Activated naive CD8-positive, alpha-beta T cell treated with anti-CD3 and anti-CD28 coated beads, Interleukin-2, amount 50 U/mL, for 24 hours (primary cell): Measurements from ENCODE around the gene SERHL2.
"Not testable (repeated sequence)": the region's sequence is repeated elsewhere in the genome, so short reads cannot be mapped to it uniquely, and the experiment has no call there.

Experiments
- ATAC-seq: fragments of 150-1000 bp; cut with Tn5 transposase; one replicate; pipeline ENCODE4 v1.10.0; 2021
- DNase-seq: peaks from one replicate; pipeline ENCODE4 v3.0.0; 2021
- H3K27ac Mint-ChIP-seq: one replicate; pipeline ENCODE4 v1.8.0; 2021; ENCODE audit warnings: mild to moderate bottlenecking, mixed read lengths
- H3K27me3 Mint-ChIP-seq: one replicate; pipeline ENCODE4 v1.8.0; 2021; ENCODE audit warnings: mixed read lengths
- H3K36me3 Mint-ChIP-seq: one replicate; pipeline ENCODE4 v1.8.0; 2021; ENCODE audit warnings: low read depth, mixed read lengths
- H3K4me1 Mint-ChIP-seq: one replicate; pipeline ENCODE4 v1.8.0; 2021; ENCODE audit warnings: mixed read lengths
- H3K4me3 Mint-ChIP-seq: one replicate; pipeline ENCODE4 v1.8.0; 2021; ENCODE audit warnings: mild to moderate bottlenecking, moderate library complexity, mixed read lengths
- H3K9me3 Mint-ChIP-seq: one replicate; pipeline ENCODE4 v1.8.0; 2021; ENCODE audit warnings: mixed read lengths

The SERHL2 gene, protein sequence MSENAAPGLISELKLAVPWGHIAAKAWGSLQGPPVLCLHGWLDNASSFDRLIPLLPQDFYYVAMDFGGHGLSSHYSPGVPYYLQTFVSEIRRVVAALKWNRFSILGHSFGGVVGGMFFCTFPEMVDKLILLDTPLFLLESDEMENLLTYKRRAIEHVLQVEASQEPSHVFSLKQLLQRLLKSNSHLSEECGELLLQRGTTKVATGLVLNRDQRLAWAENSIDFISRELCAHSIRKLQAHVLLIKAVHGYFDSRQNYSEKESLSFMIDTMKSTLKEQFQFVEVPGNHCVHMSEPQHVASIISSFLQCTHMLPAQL

DNA sequence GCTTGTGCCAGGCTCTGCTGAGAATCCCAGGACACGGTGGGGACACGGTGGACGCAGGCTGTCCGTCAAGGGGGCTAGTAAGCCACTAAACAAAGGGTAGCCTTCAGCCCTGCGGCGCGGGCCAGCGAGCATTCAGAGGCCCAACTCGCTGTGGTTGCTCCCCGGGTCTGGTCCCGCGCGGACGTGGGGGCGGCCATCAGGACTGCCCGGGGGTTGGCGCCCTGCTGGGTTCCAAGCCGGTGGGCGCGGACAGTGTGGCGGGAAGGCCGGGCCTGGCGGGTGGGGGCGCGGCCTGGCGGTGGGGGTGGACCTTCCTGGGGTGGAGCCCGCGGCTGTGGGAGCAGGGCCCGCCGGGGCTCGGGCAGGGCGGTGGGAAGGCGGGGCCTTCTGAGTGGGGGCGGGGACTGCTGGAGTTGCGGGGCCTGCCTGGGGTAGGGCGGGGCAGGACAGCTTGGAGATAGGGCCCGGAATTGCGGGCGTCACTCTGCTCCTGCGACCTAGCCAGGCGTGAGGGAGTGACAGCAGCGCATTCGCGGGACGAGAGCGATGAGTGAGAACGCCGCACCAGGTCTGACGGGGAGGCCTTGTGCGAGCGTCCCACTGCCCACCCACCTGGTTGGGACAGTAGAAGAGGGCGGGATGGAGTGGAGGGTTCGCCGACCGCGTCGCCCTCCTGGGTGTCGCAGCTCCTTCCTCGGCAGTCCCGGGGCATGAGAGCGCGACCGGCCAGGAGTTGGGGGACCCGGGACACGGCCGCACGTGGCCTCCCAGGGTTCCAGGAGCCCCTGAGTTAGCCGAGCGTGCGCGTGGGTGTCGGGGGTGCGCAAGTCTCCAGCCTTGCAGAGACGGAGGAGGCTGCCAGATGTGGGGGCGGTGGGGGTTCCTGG is at the start of gene SERHL2:
SERHL2 (plus strand) TSS at position 482 of the 887 bp plus-strand sequence; CDS start at position 547, 65 bp downstream.
- peak; percentile 97 for ATAC-seq
- Mint-ChIP-seq H3K27ac (peak within 1 kb of the TSS; percentile 76), H3K27me3 (no peaks in the 10 kb centered on the region), H3K36me3 (no peaks in the 10 kb centered on the region), H3K4me1 (peaks cover 24% of the 10 kb centered on the region), H3K9me3 (no peaks in the 10 kb centered on the region), H3K4me3 (peak within 1 kb of the TSS; percentile 80)
- peak; percentile 96 for DNase-seq

DNA sequence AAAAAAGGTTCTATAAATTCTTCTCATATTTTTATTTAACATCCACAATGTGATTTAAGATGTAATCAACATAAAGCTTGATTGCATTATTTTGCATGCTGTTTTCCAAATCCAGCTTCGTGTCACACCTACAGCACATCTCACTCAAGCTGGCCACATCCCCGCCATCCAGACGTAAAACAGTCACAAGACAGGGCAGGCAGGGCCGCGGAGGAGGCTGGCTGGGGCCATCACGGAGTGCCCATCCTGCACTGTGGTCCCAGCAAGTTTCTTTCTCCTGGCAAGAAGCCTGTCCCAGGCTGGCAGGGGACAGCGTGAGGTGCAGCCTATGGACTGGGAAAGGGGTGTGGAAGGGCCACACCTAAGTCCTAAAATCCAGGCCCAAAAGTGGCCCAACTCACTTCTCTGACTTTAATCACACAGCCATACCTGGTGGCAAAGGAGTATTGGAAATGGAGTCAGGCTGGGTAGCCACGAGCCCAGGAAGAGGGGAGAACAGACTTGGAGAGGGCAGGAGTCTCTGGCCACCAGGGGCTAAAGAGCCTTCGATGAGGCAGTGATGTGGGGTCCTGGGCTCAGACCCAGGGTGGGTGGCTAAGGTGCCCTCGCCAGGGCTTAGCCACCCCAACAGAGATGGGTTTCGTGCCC is 45.3 kb upstream of the SERHL2 start:
- not testable (repeated sequence) for H3K27ac Mint-ChIP-seq

DNA sequence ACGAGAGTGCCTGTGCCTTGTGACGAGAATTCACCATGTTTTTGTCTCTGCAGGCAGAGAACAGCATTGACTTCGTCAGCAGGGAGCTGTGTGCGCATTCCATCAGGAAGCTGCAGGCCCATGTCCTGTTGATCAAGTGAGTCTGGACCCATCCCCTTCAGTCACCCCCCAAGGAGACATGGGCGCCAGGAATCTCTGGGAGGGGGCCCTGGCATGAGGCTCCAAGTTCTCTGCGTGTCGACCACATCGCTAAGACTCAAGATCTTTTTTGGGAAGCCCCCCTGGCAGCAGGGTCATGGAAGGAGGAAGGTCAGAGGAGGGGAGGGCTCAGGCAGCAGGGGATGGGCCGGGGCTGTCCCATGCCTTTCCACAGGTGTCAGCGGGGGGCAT is 44.8 kb upstream of the SERHL2 start:
- not testable (repeated sequence) for H3K27ac Mint-ChIP-seq, H3K27me3 Mint-ChIP-seq, H3K4me3 Mint-ChIP-seq, H3K4me1 Mint-ChIP-seq, H3K9me3 Mint-ChIP-seq, DNase-seq, H3K36me3 Mint-ChIP-seq
- ATAC-seq = peak; percentile 5

More for the DNA sequence above, 45.3 kb upstream of the SERHL2 start:
- not testable (repeated sequence) for H3K4me3 Mint-ChIP-seq, H3K27me3 Mint-ChIP-seq, DNase-seq, H3K4me1 Mint-ChIP-seq, H3K9me3 Mint-ChIP-seq, H3K36me3 Mint-ChIP-seq
- ATAC-seq = peak; percentile 15

DNA sequence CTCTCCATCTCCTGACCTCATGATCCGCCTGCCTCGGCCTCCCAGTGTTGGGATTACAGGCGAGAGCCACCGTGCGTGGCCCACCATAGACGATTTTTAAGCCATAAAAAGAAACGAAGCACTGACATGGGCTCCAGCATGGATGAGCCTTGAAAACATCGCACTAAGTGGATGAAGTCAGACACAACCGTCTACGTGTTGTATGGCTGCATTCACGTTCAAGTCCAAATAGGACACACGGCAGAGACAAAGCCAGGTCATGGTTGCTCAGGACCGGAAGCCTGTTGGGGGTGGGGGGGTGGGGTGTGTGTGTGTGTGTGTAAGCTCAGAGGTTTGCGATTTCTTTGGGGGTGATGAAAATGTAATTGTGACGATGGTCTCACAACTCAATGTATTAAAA is 44.2 kb upstream of the SERHL2 start:
- Mint-ChIP-seq H3K4me1 (peaks cover 4% of the 10 kb centered on the region), H3K27ac (peak overlapping the region; percentile 54), H3K27me3 (no peaks in the 10 kb centered on the region), H3K9me3 (no peaks in the 10 kb centered on the region), H3K4me3 (no peak overlapping the region), H3K36me3 (peaks cover 9% of the 10 kb centered on the region)
- DNase-seq = no peak
- ATAC-seq = no peak

DNA sequence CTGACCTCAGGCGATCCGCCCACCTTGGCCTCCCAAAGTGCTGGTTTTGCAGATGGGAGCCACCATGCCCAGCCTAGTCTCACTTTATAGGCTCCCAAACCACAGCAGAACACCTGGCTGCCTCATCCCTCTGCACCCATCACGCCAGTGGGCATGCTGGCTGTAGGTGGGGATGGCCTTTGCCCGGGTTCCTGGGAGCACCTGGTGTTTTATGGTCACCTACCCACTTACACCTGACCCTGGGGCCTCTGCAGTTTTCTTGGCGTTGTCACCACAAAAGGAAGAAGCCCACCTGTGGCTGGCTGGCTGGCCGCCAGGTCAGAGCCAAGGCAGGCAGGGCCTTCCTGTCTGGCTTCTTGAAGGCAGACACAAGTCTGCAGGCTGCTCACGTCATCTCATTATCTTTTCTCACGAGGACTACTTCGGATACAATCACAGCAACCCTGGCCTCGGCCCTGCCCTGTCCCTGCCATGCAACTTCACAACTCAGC is 42.3 kb upstream of the SERHL2 start:
- Mint-ChIP-seq H3K36me3 (peaks cover 17% of the 10 kb centered on the region), H3K4me3 (no peak overlapping the region), H3K27ac (peak overlapping the region; percentile 74), H3K9me3 (no peaks in the 10 kb centered on the region), H3K27me3 (no peaks in the 10 kb centered on the region), H3K4me1 (peaks cover 7% of the 10 kb centered on the region)
- no peak for DNase-seq
- ATAC-seq = no peak

DNA sequence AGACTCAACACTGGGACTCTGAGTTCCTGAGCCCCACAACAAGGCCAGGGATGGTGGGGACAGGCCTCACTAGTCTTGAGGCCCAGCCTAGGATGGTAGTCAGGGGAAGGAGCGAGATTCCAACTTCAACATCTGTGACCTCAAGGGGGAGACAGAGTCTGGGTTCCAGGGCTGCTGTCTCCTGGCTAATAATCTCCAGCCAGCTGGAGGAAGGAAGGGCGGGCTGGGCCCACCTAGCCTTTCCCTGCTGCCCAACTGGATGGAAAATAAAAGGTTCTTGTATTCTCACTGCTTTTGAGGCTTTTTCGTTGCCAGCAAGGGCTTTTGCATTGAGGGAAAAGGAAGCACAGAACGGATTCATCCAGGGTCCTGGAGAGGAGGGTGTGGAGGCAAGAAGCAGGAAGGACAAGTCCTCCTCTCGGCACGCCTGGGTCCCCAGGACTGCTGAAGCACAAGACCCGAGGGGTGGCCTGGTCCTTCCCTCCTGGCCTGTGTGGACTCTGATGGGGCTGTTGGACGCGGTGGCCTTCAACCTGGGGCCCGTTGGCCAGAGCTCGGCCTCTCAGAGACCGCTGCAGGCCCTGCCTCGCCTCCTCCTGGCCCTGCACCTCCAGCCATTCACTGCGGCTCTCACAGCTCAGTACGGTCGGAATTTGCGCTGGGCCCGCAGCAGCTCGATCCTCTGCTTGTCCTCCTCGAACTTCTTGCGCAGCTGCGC is 41.3 kb upstream of the SERHL2 start:
- H3K27me3 Mint-ChIP-seq, H3K9me3 Mint-ChIP-seq, H3K4me3 Mint-ChIP-seq, H3K4me1 Mint-ChIP-seq, DNase-seq, ATAC-seq: not testable (repeated sequence)
- Mint-ChIP-seq H3K27ac (peak overlapping the region; percentile 35), H3K36me3 (peaks cover 22% of the 10 kb centered on the region)

DNA sequence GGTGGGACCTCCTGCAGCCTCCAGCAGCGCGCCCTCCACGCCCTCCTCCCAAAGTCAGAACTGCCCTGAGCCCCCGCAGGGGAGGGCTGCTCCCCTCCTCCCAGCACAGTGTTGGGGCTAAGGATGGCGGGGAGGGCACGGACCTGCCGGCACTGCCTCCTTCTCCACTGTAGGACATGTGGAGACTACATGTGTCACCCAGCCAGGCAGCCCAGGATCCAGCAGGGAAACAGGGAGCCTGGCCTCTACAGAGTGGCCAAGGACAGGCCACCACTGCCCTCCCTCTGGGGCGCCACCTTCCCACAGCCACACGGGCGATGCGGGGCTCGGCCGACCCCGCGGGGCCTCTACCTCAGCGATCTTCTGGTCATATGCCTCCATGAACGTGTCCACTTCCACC is 39.4 kb upstream of the SERHL2 start:
- H3K9me3 Mint-ChIP-seq, H3K27ac Mint-ChIP-seq, DNase-seq, ATAC-seq, H3K27me3 Mint-ChIP-seq, H3K4me3 Mint-ChIP-seq: not testable (repeated sequence)
- H3K36me3 Mint-ChIP-seq = peaks cover 33% of the 10 kb centered on the region
- H3K4me1 Mint-ChIP-seq = peaks cover 19% of the 10 kb centered on the region

DNA sequence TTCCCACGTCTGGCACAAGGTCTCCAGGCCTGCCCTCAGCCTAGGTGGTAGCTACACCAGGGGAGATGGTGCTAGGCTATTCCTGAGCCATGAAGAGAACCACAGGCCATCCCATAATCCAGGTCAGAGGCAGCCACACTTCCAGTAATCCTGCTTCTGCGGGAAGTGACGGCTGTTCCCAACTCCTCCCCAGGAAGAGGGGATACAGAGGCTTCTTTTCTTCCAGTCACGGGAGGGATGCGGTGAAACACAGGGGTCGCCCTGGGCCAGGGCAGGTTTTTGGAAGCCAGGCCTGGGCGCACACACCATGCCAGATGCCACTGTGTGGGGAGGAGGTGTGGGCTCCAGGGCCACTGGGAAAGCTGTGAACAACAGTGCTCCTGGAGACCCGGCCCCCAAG is 38.5 kb upstream of the SERHL2 start:
- not testable (repeated sequence) for H3K4me3 Mint-ChIP-seq, H3K9me3 Mint-ChIP-seq, DNase-seq, ATAC-seq, H3K27me3 Mint-ChIP-seq, H3K27ac Mint-ChIP-seq
- peaks cover 25% of the 10 kb centered on the region for H3K4me1 Mint-ChIP-seq
- peaks cover 33% of the 10 kb centered on the region for H3K36me3 Mint-ChIP-seq

DNA sequence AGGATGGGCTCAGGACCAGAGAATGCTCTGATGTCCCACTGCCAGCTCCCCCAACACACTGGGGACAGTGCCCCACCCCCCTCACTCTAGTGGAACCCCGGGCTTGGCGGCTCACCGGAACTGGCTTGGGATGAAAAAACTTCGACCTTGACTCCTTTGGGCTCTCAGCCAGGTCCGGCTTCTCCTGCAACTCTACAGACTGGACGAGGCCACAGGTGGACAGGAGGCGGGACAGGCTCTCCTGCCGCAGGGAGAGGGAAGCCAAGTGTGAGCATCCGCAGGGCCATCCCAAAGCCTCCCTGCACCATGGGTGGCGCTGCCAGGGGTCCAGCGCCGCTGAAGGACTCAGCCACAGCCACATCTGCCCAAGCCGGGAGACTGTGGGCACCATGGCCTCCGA is 37.9 kb upstream of the SERHL2 start:
- DNase-seq (no peak), ATAC-seq (no peak)
- Mint-ChIP-seq H3K4me3 (no peak overlapping the region), H3K9me3 (no peaks in the 10 kb centered on the region), H3K36me3 (peaks cover 33% of the 10 kb centered on the region), H3K27me3 (no peaks in the 10 kb centered on the region), H3K4me1 (peaks cover 27% of the 10 kb centered on the region), H3K27ac (peak overlapping the region; percentile 42)

DNA sequence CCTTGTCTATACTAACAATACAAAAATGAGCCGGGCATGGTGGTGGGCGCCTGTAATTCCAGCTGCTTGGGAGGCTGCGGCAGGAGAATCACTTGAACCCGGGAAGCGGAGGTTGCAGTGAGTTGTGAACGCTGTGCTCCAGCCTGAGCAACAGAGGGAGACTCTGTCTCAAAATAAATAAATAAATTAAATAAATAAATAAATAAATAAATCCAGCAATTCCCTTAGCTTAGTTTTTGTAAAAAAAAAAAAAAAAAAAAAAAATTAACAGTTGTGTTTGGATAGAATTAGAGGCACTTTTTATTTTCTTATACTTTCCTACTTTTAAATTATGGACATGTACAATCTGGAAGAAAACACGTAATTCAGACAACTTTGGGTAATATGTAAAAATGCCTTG is 36.7 kb upstream of the SERHL2 start:
- DNase-seq, H3K27me3 Mint-ChIP-seq, H3K9me3 Mint-ChIP-seq, ATAC-seq: not testable (repeated sequence)
- H3K36me3 Mint-ChIP-seq = peaks cover 28% of the 10 kb centered on the region
- peaks cover 25% of the 10 kb centered on the region for H3K4me1 Mint-ChIP-seq
- peak overlapping the region; percentile 87 for H3K27ac Mint-ChIP-seq
- peak overlapping the region; percentile 74 for H3K4me3 Mint-ChIP-seq

DNA sequence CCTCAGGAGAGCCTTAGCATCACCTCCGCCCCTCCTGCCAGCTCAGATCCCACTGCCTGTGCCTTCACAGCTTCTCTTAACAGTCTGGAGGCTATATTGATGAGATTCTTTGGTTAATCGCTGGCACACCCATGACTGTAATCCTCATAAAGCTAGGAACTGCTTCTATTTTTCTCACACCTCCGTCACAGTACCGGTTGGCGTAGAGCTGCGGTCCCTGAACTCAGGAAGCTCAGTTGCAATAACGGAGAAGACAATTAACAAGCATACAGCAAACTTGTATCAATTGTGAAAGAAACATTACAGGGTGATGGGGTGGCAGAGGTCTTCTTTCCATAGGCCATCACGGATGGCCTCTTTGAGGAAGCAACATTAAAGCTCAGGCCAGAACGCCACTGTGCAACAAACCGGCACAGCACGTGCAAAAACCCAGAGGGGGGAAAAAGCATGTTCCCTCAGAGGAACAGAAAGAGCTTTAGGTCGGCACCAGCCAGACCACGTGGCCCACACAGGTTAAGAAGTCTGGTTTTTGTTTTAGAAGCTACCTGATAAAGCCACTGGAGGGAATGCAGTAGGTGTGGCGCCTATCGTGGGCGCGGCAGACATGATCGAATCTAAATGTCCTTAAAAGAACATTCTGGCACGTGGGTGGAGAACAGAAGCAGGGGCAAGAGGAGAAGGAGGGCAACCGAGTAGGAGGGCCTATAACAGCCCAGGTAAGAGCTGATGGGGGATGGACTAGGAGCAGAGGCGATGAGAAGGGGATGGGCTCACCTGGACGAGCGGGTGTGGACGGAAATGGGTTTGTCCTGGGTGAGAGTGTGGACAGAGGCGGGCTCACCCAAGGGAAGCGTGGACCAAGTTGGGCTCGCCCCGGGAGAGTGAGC is 34.9 kb upstream of the SERHL2 start:
- ATAC-seq, DNase-seq, H3K9me3 Mint-ChIP-seq, H3K27me3 Mint-ChIP-seq: not testable (repeated sequence)
- H3K27ac Mint-ChIP-seq = peak overlapping the region; percentile 99
- peaks cover 25% of the 10 kb centered on the region for H3K36me3 Mint-ChIP-seq
- peak overlapping the region; percentile 98 for H3K4me3 Mint-ChIP-seq
- H3K4me1 Mint-ChIP-seq = peaks cover 23% of the 10 kb centered on the region

DNA sequence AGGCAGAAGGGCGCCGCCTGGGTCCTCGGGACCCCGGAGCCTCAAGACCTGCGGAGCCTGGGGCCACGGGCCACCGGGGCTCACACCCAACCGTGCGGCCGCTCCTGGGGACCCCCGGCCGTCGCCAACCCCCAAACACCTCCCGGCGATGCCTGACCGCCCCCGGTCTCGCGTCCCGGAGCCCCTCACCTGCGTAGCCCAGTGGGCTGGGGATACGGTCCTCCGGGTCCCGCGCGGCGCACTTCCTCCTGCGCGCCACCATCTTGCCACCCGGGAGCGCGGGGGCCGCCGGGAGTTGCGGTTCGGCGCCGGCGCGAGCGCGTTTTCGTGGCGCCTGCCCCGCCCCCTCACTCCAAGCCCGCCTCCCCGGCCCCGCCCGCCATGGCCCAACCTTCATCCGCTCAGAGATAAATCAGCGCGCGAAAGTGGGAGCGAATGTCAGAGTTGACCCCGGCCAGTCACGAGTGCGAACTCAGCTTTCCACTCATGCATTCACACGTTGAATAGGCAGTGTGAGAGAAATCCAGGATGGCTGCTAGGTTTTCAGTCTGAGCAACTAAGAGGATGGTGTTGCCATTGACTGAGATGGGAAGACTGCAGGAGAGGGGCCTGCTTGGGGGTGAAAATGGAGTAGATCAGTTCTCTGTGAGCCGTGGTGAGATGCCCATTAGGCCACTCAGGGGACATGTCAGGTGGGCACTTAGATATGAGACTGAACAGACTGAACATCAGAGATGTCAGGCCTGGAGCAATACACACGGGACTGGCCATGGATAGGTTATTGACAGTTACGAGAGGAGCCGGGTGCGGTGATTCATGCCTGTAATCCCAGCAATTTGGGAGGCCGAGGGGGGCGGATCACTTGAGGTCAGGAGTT is 34.0 kb upstream of the SERHL2 start, which contains the start of gene RRP7A:
RRP7A (minus strand) TSS at position 272 of the 877 bp plus-strand sequence; CDS start at position 262, 10 bp downstream.
- H3K9me3 Mint-ChIP-seq = no peaks in the 10 kb centered on the region
- peaks cover 23% of the 10 kb centered on the region for H3K4me1 Mint-ChIP-seq
- peaks cover 25% of the 10 kb centered on the region for H3K36me3 Mint-ChIP-seq
- H3K27me3 Mint-ChIP-seq = no peaks in the 10 kb centered on the region
- H3K4me3 Mint-ChIP-seq = peak within 1 kb of the TSS; percentile 98
- ATAC-seq (peak; percentile 85), DNase-seq (peak; percentile 95)
- peak within 1 kb of the TSS; percentile 99 for H3K27ac Mint-ChIP-seq
